NCI-H1694 treated with DMSO at 0.1 percent for 48 hours (cell line): Measurements from ENCODE around the gene BRD4.

Experiments
- DNase-seq: peaks from one replicate; lab custom pipeline; 2025; lab: John Stamatoyannopoulos, UW

Gene BRD4

GRCh38 chr19:15225760-15226159 lies 106.6 kb downstream of the BRD4 start:
- no peak for DNase-seq

DNA sequence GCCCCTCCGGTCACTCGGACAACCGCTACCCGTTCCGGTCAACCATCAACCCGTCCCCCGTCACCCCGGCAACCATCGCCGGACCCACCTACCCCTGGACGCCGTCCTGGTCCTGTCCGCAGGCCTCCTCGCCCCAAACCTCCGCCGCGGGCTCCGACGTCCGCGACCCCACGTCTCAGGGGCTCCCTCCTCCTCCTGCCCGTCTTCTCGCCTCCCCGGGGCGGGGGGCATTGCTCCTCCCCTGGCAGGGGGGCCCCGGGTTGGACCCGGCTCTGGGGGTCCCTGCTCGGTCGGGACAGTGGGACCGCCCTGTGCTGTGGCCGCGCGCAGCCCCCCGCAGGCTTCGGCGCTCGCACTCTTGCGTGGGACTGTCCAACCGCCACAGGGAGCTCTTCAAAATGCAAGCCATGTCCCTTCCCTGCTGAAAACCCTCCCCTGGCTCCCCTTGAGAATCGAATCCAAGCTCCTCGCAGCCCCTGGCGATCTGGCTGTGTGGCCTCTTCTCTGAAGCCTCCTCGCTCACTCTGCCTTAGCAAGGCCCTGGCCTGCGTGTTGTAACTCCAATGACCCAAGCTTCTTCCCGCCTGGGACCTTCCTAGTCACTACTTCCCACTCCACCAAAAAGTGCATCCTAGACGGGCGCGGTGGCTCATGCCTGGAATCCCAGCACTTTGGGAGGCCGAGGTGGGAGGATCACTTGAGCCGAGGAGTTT lies 108.5 kb downstream of the BRD4 start:
- DNase-seq: no peak

DNA sequence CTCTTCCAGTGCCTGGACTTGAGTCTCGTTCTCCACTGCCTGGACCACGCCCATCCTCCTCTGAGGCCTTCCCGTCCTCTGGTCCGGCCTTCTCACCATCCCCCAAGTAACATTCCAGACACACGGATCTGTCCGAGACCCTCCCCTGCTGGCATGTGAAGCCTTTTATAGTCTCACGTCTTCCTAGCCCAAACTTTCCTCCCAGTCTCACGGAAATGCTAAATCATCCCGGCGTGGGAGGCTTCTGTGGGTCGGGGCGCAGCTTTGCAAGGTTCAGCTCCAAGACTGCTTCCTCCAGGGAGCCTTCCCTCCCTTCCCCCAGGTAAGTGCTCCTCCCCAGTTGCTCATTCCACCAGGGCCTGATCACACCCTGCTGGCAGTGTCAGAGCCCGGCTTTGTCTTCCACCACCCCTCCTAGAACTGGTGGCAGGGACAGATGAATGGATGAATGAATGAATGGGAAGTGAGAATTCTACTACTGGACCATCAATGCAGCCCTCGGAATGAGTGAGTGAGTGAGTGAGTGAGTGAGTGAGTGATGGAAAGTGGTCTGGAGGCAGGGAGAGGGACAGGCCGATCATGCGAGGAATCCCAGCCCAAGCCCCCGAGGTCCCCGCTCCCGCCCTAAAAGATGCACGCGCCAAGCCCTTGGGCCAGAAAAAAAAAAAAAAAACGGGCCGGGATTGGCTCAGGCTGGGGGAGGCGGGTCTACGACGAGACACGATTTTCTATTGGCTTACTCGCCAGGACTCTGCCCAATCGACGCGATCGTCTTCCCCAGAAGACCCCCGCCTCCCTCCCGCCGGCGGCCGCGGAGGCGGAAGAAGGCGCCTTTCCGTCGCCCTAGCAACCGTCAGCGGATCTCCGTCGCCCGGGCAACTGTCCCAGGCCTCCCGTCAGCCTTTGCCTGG lies 109.3 kb downstream of the BRD4 start:
- DNase-seq: peak; percentile 91

GRCh38 chr19:15220833-15221232 lies 111.5 kb downstream of the BRD4 start:
- DNase-seq: no peak

DNA sequence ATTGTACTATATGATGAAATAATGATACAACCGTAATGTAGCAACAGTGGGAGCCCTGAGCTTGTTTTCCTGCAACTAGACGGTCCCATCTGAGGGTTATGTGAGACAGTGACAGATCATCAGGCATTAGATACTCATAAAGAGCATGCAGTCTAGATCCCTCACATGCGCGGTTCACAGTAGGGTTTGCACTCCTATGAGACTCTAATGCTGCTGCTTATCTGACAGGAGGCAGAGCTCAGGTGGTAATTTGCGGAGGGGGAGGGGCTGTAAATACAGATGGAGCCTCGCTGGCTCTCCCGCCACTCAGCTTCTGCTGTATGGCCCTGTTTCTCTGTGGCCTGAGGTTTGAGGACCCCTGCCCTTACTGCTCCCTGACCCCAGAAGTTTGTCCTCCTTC lies 113.8 kb downstream of the BRD4 start:
- no peak for DNase-seq

DNA sequence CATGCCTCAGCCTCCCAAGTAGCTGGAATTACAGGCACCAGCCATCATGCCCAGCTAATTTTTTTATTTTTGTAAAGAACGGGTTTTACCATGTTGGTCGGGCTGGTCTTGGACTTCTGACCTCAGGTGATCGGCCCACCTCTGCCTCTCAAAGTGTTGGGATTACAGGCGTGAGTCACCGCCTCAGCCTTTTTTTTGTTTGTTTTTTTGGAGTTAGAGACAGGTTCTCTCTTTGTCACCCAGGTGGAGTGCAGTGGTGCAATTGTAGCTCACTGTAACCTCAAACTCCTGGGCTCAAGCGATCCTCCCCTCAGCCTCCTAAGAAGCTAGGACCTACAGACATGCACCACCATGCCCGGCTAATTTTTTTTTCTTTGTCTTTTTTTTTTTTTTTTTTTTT lies 116.0 kb downstream of the BRD4 start:
- no peak for DNase-seq

DNA sequence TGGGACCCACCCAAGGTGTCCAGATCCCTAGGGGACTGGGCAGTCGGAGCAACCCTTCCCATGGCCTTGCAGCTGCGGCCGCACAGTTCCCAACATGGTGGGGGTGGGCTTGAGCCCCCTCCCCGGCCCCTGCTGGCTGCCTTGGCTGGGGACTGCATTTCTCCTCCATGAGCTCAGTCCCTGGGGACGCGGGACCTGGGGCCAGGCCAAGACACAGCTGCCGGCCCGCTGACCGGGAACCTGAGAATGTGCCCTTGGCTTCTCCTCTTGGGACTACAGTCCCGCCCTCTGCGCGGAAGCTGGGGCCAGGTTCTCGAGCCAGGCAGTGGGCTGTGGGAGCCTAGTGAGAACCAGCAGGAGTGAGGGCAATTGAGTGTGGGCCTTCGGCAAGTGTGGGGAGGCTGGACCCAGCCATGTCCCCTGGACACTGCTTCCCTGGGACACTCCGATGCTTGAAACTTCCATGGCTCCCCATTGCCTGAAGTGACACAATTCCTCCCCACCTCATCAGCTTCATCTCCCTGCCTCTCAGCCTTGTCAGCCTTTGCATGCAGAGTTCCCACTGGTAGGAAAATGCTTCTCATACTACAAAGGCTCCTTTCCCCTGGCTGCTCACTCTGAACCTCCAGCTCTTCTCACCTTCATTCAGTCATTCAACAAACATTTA lies 118.5 kb downstream of the BRD4 start:
- DNase-seq: no peak

DNA sequence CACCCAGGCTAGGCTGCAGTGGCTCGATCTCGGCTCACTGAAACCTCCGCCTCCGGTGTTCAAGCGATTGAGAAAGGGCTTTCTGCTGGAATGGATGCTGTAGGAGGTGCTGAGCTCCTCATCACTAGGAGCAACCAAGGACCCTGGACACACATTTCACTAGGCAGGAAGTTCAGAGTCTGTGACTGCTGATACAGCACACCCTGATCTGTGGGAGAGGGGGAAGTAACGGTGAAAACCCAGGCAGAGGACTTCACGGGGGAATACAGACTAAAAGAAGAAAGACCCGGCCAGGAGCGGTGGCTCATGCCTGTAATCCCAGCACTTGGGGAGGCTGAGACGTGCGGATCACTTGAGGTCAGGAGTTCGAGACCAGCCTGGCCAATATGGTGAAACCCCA lies 119.6 kb downstream of the BRD4 start:
- no peak for DNase-seq

DNA sequence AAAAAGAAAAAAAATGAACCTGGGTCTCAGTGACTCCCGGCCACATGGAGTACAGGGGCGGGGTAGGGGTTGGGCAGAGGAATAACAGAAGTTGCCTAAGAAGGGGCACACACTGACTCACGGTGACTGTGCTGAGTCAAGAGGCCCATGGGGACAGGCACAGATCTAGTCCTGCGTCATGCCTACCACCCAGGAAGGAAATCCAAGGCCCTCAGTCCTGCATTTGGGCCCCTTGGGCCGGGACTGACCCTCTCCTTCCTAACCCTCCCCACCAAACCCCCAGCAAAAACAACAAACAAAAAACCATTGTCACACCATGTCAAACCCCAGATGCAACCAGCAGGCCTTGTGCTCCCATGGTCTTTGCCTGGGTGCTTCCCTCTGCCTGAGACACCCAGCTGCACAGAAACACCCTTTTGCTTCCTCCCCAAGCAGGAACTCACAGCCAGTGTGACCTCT lies 122.0 kb downstream of the BRD4 start:
- DNase-seq: no peak

GRCh38 chr19:15201374-15202023 lies 130.8 kb downstream of the BRD4 start:
- DNase-seq: no peak

DNA sequence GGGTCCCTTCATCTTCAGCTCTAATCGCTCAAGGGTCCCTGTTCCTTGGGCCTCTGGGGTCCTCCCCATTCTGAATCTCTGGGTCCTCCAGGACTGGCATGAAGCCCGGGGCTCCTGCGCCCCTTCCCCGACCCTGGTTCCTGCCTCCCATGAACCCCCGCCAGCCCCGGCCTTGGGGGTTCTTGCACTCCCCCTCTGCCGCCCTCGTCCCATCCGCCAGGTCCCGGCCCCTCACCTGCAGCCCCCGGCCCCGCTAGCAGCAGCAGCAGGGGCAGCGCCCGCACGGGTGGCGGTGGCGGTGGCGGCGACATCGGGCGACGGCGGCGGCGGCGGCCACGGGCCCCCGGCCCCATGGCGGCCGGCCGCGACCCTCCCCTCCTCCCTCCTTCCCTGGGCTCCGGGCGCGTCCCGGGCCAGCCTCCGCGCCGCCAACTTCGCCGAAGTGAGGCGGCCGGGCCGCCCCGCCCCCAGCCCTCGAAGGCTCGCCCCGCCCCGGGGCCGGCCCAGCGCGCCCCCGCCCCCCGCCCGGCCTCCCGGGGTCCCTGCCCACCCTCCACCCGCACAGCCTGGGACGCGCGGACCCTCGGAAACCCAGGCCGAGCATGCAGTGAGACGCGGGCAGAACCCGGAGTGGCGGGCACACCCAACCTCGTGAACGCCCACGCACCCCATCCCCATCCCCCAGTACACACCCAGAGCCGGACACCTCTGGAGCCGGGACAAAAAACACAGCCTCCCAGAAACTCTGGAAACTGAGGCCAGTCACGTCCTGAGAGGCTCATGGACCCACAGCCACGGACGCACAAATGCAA lies 131.6 kb downstream of the BRD4 start, which contains the start of gene NOTCH3:
Gene NOTCH3 (minus strand): TSS at position 443 of the 812 bp plus-strand sequence. CDS start 90 bp downstream, at position 353.
- DNase-seq: no peak

GRCh38 chr19:15199661-15200552 lies 132.4 kb downstream of the BRD4 start:
- DNase-seq: no peak

DNA sequence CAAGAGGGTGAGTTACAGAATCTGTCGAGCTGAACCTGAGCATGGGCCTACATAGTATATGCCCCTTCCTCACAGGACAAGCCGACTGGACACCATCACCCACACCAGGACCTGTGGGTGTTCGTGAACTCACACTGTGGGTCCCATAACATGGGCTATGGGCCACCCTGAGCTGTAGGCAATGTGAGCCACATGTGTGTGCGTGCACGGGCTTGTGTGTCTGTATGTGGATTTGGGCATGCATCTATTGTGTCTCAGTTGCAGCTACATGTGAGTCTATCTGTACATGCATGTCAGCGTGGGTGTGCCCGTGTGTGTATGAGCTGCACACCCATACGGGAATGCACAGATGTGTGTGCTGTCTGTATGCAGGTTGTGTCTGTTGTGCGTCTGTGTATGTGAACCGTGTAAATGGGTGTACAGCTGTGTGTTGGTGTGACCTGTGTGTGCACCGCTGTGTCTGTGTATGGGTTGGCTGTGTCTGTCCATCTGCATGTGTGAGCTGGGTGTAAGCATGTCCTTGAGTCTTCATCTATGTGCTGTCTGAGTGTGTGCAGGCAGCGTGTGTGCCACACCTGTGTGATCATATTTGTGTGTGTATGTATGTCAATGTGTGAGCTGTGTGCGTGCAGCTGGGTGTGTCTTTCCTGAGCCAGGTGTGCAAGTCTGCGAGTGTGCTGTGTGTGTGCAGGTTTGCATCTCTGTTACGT lies 133.2 kb downstream of the BRD4 start:
- DNase-seq: no peak

- DNase-seq: no peak
Measured at GRCh38 chr19:15197942-15198341, 134.4 kb downstream of the BRD4 start.

GRCh38 chr19:15197275-15197941 lies 134.9 kb downstream of the BRD4 start:
- DNase-seq: no peak

- DNase-seq: no peak
Measured at GRCh38 chr19:15196360-15197005, 135.9 kb downstream of the BRD4 start.

DNA sequence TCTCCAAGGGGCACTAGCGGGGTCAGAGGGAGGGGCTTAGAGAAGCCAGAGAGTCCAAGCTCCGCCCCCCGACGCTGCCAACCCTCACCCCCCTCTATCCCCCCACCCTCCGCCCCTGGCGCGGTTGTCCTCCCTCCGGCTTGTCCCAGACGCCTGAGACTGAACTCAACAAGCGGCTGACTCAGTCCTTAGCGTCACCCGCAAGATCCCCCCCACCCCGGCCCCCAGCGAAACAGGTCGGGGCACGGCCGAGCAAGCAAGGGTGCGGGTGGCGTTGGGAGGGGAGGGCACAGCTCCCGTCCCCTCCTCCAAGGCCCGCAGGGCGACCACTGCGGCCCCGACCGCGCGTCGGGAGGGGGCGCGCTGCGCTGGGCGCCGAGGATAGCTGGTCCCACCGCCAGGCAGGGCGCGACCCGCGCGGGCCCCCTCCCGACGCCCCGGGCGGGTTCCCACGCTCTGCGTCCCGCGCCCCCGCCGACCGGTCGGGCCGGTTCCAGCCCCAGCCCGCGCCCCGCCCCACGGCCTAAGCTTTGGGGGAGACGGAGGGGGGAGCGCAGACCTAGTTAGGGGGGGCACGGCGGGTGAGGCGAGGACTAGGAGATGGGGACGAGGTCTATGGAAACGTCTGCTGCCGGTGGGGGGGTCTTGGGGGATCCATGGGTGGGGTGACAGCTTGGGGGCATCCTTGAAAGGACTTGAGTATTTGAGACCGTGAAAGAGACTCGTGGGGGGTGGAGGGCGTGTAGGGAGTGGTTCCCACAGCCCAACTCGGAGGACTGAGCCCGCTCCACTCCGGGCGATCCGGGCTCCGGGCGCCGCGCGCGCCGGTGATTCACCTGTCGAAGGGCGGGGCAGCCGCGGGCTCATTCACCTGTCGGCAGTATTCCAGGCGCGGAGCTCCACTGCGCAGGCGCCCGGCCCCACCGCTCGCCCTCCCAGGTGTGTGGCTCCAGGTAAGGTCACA lies 136.7 kb downstream of the BRD4 start:
- DNase-seq: peak; percentile 10
